Measurements from ENCODE around the gene CAMSAP1.
"Not testable (repeated sequence)": the region's sequence is repeated elsewhere in the genome, so short reads cannot be mapped to it uniquely, and the experiment has no call there.

CAMSAP1 gene

DNA sequence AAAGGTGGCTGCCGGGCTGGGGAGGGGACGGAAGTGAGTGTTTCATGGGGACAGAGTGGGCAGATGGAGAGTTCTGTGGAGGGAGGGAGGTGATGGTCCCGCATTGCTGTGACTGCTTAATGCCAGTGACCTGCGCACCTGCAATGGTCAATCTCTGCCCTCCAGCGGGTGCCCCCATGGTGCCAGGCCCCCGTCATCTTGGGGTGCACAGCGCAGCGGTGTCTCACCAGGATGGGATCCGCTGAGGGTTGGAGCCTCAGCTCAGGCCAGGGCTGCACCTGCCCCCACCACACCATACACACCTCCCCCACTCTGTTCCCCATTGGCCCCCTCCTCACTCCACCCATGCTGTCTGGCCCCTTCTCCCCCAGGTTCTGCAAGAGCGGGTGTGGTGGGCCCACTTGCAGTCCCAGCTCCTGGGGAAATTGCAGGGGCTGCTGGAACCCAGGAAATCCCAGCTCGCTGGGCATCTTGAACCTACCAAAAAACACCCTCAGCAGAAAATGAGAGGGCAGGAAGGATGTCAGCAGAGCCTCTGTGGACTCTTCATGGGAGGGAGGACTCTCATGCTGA, 12.1 kb upstream of the CAMSAP1 start:
- DNase-seq: no peak

DNA sequence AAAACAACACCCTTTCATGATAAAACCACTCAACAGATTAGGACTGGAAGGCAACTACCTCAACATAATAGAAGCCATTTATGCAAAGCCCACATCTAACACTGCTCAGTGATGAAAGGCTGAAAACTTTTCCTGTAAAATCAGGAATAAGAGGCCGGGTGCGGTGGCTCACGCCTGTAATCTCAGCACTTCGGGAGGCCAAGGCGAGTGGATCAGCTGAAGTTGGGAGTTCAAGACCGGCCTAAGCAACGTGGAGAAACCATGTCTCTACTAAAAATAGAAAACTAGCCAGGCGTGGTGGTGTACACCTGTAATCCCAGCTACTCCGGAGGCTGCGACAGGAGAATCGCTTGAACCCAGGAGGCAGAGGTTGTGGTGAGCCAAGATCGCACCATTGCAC, 8.9 kb upstream of the CAMSAP1 start:
- not testable (repeated sequence) for DNase-seq

DNA sequence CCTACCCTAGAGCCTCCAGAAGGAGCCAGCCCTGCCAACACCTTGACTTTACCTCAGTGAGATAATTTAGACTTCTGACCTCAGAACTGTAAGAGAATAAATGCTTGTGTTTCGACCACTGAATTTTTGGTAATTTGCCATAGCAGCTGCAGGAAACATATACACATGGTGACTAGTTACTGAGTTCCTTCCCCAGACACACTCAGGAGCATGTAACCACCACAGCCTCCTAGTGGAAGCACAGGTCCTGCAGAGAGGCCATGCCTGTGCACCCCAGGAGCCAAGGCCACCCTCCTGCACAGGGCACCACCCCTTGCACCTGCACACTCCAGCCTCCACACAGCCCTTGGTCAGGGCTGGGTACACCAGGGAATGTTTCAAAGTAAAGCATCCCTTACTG, 7.6 kb upstream of the CAMSAP1 start:
- DNase-seq: no peak

DNA sequence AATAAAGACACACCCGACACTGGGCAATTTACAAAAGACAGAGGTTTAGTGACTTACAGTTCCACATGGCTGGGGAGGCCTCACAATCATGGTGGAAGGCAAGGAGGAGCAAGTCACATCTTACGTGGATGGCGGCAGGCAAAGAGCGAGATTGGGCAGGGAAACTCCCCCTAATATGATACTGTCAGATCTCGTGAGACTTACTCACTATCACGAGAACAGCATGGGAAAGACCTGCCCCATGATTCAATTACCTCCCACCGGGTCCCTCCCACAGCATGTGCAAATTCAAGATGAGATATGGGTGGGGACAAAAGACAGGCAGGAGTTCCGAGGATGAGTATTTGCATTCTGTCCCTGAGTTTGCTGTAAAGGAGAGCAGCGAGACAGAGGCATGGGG, 3.9 kb upstream of the CAMSAP1 start:
- not testable (repeated sequence) for DNase-seq

DNA sequence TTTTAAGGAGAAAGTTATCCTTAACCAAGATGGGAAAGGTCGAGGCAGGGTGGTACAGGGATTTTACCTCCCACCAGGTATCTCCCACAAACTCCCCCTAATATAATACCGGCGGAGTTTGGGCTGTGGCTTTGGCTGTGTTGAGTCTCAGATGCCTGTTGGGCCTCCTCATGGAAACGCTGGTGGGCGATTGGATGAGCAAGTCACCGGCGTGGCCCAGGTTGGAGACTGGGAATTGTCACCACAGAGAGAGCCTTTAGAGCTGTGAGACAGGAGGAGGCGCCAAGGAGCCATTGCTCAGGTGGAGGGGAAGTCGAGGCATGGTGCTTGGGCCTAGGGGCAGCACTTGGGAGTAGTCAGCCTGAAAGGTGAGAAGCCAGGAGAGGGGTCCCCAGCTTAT, 3.4 kb upstream of the CAMSAP1 start:
- no peak for DNase-seq

DNA sequence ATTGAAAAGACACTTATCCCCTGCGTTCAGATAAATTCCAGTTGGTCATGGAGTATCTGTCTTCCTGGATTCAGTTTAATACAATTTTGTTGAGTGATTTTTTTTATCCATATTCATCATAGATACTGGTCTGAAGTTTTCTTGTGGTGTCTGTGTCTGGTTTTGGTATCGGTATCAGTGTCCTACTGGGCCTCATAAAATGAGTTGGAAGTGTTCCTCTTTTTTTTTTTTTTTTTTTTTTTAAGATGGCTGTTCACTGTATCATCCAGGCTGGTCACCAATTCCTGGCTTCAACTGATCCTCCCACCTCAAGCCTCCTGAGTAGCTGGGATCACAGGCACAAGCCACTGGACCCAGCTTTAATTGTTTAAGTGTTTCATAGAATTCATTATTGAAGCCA, 2.9 kb upstream of the CAMSAP1 start:
- DNase-seq: no peak

DNA sequence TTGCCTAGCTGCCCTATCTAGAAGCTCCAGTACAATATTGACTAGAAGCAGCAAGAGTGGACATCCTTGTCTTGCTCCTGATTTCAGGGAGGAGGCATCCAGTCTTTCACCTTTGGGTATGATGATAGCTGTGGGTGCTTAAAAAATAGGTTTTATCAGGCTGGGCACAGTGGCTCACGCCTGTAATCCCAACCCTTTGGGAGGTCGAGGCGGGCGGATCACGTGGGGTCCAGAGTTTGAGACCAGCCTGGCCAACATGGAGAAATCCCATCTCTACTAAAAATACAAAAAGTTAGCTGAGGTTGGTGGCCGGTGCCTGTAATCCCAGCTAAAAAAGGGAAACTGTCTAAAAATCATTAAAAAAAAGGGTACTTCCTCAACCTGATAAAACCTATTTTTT, 2.0 kb upstream of the CAMSAP1 start:
- DNase-seq: no peak

DNA sequence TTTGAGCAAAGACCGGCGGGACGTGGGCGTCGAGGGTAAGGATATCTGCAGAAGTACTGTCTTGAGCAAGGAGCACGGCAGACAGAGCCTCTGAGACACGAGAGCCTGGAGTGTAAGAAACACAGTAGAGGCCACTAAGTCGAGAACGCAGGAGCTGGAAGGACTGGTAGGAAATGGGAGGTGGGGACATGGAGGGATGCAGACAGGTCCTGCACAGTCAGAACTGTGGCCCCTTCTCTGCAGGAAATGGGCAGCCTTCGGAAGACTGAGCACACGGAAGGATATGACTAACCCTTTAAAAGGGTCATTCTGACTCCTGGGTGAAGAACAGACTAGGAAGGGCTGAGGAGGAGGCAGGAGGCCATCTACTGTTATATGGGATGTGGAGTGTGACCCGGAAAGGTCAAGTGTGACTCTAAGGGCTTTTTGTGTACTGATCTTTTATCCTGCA, 1.4 kb upstream of the CAMSAP1 start:
- no peak for DNase-seq

DNA sequence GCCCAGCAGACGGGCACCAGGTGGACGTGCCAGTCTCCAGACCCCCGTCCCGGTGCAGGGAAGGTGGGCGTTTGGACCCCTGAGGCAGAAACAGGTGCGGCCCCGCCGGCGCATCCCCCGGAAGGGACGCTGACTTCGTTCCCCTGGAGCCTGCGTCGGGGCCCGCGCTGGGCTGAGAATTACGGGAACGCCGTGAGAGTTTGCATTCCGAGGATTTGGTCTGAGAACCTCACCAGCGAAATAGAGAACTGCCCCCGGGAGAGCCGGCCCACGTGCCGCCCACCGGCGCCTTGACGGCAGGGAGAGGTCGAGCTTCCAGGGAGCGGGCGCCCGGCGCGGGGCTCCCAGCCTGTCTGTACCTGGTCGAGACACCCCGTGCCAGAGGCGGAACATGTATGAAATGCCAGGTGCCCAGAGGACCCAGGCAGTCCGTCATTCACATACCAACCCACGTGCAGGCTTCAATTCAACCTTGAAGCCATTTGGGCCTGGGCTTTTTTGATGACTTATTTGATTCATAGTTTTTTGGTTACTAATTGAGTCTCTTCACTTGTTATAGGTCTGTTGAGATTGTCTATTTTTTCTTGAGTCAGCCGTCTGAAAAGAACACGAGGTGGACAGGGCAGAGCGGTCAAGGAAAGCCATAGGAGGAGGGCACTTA, 877 bp upstream of the CAMSAP1 start:
- no peak for DNase-seq

DNA sequence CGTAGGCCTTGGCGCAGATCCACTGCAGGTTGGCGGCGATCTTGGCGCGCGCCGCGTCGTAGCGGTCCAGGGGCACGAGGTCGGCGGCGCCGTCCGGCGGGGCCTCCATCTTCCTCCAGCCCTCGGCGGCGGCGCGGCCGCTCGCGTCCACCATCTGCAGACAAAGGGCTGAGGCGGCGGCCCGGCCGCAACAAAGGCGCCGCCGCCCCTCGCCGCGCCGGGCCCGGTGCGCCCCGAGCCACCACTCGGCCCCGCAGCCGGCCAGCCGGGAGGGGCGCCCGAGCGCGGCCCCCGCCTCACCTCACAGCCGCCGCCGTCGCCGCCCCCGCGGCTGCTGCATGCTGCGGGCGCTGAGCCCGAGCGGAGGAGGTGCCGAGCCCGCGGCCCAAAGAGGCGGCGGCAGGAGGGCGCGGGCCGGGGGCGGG, 328 bp downstream of the CAMSAP1 start:
- DNase-seq: no peak

DNA sequence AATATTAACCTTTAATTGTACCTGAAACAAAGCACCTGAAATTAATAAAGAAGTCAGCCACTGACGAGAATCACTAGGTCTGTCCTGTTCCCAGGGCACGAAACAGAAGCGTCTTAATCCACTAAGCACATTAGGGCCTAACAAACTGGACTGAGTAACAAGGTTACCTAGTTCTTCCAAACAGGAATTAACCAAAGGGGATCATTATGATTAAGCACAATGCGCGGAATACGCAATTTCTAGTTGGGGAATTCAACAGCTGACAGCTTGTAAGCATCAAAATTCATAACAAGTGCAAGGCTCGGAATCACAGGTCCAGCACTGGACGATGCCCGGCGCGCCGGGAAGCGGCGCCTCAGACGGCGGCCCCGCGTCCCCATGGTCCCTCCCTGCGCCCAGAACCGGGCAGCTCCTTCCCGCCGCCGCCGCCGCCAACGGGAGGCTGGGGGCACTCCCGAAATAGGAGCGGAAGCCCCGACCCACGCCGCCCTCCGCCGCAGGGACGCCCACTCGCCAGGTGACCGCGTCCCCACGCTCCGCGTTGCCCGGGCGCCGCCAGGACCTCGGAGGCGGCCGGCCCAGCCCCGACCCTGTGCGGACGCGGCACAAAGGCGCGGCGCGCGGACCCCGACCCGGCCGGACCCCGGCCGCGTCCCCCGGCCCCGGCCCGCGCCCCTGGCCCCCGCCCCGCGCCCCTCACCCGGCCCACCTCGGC, 898 bp downstream of the CAMSAP1 start:
- no peak for DNase-seq

DNA sequence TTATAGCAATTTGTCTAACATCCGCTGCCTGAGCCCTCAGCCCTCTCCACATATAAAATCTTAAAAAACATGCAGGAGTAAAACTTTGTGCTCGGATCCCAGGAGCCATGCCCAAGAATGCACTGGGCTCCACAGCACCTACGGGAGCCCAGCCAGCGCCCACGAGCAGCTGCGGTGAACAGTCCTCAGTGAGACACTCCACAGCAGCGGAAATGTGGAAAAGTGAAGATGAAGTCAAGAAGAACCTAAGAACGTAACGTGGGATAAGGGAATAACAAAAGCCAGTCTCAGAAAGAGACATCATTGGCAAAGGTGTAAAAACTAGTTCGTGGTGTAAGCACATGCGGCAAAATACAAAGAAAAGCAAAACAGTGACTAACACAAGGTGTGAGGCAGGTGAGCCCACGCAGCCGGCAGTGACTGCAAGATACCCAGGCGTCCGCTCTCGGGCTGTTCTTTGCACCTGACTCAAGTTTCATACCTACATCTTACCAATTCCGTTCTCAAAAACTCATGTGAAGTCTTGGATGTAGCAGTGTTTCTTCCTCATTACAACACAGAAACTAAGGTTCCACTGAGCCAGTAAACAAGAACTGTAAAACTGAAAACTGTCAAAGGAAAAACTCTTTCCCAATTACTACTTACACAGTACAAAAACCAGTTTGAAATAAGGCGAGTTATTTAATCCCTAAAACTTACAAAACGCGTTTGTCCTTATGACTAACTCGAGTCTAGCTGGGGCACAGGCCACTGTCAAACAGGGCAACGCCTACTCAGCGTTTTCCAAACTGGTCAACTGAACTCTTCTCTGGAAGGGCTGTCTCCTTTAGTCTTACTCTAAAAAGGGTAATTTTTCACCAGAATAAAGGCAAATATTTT, 1.7 kb downstream of the CAMSAP1 start:
- DNase-seq: no peak

DNA sequence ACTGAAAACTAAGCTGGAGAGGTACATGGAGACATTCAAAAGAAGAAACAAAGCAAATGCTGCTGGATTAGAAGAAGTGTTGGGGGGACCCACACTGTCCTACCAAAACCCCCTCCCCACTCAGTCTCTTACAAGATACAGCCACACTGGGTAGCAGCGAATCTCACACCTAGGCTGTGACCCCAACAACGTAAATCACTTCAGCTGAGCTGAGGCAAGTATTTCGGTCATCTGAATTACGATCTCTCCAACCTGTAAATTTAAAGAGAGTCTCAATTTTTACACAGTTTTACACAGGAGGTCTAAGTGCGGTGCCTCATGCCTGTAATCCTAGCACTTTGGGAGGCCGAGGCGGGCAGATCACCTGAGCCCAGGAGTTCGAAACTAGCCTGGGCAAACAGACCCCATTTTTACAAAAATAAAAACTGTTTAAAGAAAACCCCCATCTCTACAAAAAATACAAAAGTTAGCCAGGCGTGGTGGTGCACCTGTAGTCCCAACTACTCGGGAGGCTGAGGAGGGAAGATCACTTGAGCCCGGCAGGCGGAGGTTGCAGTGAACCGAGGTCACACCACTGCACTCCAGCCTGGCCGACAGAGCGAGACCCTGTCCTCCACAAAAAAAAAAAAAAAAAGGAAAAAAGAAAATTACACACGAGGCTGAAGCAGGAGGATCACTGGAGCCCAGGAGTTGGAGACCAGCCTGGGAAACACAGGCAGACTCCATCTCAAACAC, 3.4 kb downstream of the CAMSAP1 start:
- DNase-seq: no peak

DNA sequence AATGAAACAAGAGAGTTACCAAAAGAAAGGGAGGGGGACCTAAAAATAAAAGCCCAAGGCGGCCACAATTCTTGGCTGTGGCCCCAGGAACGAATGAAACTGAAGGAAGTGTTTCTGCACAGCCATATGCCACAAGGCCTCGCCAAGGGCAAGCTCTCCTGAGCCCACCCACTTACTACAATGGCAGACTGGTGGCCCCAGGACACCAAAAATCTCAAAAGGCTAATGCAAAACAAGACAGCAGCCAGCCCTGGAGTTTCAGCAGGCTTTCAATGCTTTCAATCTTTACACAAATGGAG, 4.0 kb downstream of the CAMSAP1 start:
- DNase-seq: no peak

DNA sequence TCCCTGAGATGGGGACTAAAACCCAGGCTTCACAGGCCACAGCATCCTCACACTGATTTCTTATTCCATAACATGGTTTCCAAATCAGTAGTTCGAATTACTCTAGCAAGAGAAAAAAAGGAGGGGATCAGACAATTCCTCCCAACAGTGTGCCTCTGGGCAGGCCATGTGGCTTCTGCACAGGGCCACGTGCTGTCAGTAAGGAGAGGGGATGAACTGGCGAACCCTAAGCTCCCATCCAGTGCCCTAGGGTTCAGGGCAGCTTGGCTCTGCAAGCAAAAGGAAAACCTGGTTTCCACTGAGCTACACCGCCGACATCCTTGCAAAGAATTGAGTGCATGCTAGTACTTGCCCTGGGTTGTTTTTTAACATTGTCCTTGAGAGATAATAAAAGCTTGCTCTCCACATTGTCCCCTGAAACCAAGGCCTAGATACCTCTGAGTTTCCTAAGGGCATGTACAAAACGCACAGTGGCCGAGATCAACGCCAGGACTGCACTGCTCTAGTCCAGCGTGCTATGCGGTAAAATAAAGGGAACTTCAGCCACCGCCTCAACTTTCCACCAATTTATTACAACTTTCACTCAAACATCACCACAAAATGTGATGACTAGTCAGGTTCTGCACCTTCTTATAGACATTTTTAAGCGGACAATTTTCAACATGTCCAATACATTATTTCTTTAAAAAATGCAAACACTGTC, 4.5 kb downstream of the CAMSAP1 start:
- no peak for DNase-seq

DNA sequence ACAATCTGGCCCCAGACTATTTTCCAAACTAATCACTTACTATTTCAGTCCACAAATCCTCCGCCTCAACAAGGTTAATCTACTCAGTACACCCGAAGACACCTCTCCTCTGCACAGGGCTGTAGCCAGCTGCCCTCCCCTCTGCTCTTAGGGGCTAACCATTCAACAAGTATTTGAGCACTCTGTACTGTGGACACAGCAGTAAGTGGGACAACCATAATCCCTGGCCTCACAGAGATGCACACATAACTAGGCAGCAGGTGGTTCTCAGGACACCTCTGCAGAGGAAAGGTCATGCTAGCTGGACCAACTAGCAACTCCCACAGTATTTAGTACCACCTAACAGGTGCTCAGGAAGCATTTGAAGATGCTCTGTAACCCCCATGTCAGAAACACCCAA, 5.5 kb downstream of the CAMSAP1 start:
- DNase-seq: no peak

DNA sequence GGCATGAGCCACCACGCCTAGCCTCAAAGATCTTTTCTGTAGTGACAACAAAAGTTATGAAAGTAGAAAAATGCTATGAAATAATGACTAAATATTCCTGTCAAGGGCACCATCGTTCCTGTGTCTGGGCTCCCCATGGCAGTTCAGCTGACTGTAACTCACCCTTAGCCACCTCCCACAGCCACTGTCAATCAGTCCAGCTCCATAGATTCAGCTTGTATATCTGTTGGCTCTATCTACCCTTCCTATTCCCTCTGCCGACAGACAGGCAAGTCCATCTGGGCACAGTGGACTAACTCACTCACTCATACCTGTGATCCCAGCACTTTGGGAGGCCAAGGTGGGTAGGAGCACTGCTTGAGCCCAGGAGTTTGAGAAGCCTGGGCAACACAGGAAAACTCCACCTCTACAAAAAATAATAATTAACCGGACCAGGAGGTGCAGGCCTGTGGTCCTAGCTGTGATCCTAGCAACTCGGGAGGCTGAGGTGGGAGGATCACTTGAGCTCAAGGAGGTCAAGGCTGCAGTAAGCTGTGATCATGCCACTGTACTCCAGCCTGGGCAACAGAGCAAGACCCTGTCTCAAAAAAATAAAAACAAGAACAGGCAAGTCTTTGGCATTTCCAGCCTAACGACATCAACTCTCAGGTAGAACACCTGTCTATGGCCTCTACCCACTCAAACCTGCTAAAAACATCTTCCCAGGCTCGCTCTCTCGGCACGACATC, 6.2 kb downstream of the CAMSAP1 start:
- DNase-seq: no peak

DNA sequence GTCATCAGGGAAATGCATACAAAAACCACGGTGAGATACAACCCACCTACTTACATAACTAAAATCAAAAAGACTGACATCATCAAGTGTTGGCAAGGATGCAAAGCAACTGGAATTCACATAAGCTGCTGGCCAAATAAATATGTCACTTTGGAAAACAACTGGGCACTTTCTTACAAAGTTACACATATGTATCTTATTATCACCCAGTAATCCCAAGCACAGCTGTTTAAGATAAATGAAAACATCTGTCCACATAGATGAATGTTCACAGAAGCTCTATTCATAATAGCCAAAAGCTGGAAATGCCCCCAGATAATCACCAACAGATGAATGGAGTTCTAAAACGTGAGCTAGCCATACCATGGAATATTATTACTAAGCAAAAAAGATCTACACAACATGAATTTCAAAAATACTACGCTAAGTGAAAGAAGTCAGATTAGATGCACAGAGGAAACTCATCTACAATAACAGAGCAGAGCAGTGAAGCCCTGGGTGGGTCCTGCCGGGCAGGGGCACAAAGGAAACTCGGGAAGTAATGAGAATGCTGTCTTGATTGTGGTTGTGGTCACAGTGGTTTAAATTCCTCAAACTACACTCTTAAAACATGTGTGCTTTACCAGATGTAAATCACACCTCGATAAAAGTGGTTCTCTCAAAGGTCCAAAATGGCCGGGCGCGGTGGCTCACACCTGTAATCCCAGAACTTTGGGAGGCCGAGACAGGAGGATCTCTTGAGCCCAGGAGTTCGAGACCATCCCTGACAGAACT, 8.5 kb downstream of the CAMSAP1 start:
- no peak for DNase-seq

DNA sequence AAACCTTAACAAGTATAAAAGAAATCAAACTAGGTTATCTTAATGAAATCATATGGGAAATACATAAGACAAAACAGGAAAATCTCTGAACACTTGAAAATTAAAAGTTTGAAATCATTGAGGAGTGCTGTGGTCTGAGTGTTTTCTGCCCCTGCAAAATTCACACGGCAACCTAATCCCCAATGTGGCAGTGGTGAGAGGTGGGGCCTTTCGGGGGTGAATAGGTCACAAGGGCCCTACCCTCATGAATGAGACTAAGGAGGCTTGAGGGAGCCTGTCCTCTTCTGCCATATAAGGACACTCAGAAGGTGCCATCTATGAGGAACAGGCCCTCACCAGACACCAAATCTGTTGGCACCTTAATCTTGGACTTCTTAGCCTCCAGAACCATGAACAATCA, 10.7 kb downstream of the CAMSAP1 start:
- no peak for DNase-seq

DNA sequence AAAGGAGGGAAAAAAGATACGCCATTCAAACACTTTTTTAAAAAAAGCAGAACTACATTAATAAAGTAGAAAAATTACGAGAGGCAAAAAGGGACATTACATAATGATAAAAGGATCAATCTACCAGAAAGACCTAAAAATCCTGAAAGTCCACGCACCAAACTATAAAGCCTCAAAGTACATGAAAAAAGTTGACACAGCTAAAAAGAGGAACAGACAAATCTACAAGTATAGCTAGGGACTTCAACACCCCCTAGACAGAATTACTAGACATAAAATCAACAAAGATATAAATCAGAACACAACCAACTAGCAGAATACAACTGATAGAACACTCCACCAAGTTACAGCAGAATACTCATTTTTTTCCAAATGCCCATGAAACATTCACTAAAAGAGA, 11.1 kb downstream of the CAMSAP1 start:
- DNase-seq: no peak

Data from DMS79 (cell line).